HG03196 (cell line): ENCODE data around the gene SLC25A26.
A peak's percentile ranks its signal among the peaks of the same experiment; 100 is the strongest.
"Not testable (repeated sequence)": the region's sequence is repeated elsewhere in the genome, so short reads cannot be mapped to it uniquely, and the experiment has no call there.

ENCODE experiments used
- ATAC-seq: cut with Tn5 transposase; IDR thresholded peaks from one replicate; pipeline ENCODE4 v1.9.1; 2021; ENCODE audit not compliant: unreplicated experiment

SLC25A26 gene

GRCh38 chr3:66268864-66269263, 48.1 kb downstream of the SLC25A26 start:
- no peak for ATAC-seq

- no peak for ATAC-seq
Observed at GRCh38 chr3:66269411-66269810, 48.6 kb downstream of the SLC25A26 start.

- no peak for ATAC-seq
Observed at GRCh38 chr3:66270288-66270687, 49.5 kb downstream of the SLC25A26 start.

- ATAC-seq: no peak
Observed at GRCh38 chr3:66270701-66271100, 49.9 kb downstream of the SLC25A26 start.

- ATAC-seq: no peak
Observed at GRCh38 chr3:66271231-66271630, 50.4 kb downstream of the SLC25A26 start.

GRCh38 chr3:66272016-66272415, 51.2 kb downstream of the SLC25A26 start:
- no peak for ATAC-seq

- not testable (repeated sequence) for ATAC-seq
Observed at GRCh38 chr3:66274837-66275236, 54.0 kb downstream of the SLC25A26 start.

GRCh38 chr3:66276705-66277274, 56.0 kb downstream of the SLC25A26 start:
- no peak for ATAC-seq

GRCh38 chr3:66279168-66279567, 58.4 kb downstream of the SLC25A26 start:
- no peak for ATAC-seq

- ATAC-seq: no peak
Observed at GRCh38 chr3:66280304-66280703, 59.5 kb downstream of the SLC25A26 start.

- not testable (repeated sequence) for ATAC-seq
Observed at GRCh38 chr3:66291922-66292321, 71.1 kb downstream of the SLC25A26 start.

- no peak for ATAC-seq
Observed at GRCh38 chr3:66297260-66297873, 76.6 kb downstream of the SLC25A26 start.

- no peak for ATAC-seq
Observed at GRCh38 chr3:66297900-66298299, 77.1 kb downstream of the SLC25A26 start.

GRCh38 chr3:66298591-66298990, 77.8 kb downstream of the SLC25A26 start:
- ATAC-seq: no peak

GRCh38 chr3:66299085-66299484, 78.3 kb downstream of the SLC25A26 start:
- not testable (repeated sequence) for ATAC-seq

- no peak for ATAC-seq
Observed at GRCh38 chr3:66299891-66300290, 79.1 kb downstream of the SLC25A26 start.

- ATAC-seq: peak; percentile 62
Observed at GRCh38 chr3:66302288-66302687, 81.5 kb downstream of the SLC25A26 start.

GRCh38 chr3:66303491-66303901, 82.7 kb downstream of the SLC25A26 start:
- peak; percentile 75 for ATAC-seq

GRCh38 chr3:66304293-66304692, 83.5 kb downstream of the SLC25A26 start:
- ATAC-seq: no peak

- ATAC-seq: not testable (repeated sequence)
Observed at GRCh38 chr3:66306086-66306485, 85.3 kb downstream of the SLC25A26 start.

- ATAC-seq: not testable (repeated sequence)
Observed at GRCh38 chr3:66306991-66307390, 86.2 kb downstream of the SLC25A26 start.

- ATAC-seq: no peak
Observed at GRCh38 chr3:66312039-66312438, 91.2 kb downstream of the SLC25A26 start.

GRCh38 chr3:66314455-66314854, 93.7 kb downstream of the SLC25A26 start:
- no peak for ATAC-seq
